GM12872 (cell line): ENCODE data around the gene NT5DC1.

ENCODE experiments used
- CTCF ChIP-seq: IDR thresholded peaks from 3 replicates; pipeline ENCODE4 v1.5.1; 2011; ENCODE audit warnings: low read depth, mild to moderate bottlenecking, low read length, moderate library complexity; ENCODE audit not compliant: insufficient read depth

The NT5DC1 gene

GRCh38 chr6:116244284-116244683, 143.6 kb downstream of the NT5DC1 start:
- no peak for TF ChIP-seq CTCF

DNA sequence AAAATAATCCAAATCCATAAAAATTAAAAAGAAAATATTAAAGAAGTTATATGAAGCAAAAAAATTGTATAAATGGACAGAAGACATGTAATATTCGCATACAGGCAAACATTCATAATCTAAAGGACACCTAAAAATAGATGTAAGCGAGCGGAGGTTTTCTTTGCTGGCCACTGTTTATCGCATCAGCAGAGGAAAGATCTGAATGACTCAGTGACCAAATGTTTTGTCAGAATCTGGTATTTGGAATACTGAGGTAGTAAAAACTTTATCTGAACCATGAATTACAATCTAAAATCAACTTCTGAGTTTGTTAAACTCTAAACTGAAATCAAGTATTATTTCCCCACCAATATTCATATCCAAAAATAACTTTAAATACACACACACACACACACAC, 145.4 kb downstream of the NT5DC1 start:
- TF ChIP-seq CTCF = no peak

- no peak for TF ChIP-seq CTCF
Observed at GRCh38 chr6:116247285-116247684, 146.6 kb downstream of the NT5DC1 start.

GRCh38 chr6:116248577-116248976, 147.9 kb downstream of the NT5DC1 start:
- no peak for TF ChIP-seq CTCF

GRCh38 chr6:116251568-116252384, 151.1 kb downstream of the NT5DC1 start:
- TF ChIP-seq CTCF = no peak

DNA sequence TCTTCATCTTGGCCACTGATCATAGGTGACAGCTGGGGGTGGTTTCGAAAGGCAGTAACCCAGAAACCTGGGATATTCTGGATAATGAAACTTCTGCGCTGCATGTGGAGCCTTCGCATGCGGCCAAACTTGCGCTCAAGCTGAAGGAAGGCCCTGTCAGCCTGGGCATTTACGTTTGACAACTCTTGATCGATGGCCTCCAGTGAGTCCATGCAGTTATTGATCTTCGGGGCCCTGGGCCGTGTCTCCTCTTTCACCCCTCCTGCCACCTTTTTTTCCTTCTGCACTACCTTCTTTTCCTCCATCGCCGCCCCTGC, 152.5 kb downstream of the NT5DC1 start:
- TF ChIP-seq CTCF = no peak

DNA sequence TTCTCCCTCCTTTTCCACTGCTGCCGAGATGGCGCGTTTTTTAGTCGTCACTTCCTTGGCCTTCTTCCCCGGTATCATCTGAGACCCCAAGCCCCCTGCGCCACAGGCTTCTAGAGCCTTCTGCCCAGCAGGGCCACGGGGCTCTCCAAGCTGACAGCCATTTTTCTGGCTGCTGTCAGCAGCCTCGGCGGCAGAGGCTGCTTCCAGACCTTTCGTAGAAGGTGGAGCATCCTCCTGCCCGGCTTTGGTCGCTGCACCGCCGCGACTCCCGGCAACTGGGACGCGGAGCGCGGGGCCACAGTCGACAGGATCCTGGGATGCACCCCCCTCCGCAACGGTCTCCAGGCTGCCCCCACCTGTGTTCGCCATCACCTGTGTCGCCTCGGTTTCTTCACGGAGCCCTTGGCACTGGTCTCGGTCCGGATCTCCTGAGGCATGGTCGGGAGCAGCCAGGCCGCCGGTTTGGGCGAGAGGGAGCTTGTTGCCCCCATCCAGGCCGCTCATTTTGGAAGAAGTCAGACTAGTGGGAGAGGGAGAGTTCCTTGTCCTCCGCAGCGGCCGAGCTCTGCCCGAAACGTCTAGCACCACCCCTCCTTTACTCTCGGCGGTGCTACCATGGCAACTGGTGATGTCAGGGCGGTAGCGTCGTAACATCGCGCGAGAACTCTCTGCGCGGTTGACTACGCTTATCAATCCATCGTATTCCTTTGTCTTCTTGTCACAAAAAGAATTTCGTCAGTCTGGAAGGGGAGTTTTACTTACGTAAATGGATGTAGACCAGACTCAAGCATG, 153.0 kb downstream of the NT5DC1 start, which contains the start of gene TSPYL4:
Gene TSPYL4, minus strand, starts transcription at position 571 of the 792 bp plus-strand sequence. Its CDS starts 67 bp downstream, at position 504.
- no peak for TF ChIP-seq CTCF
